DMS53 treated with DMSO at 0.1 percent for 48 hours (cell line): ENCODE data around the gene MAML2.

Experiments used
- DNase-seq: peaks from one replicate; lab custom pipeline; 2025; ENCODE audit not compliant: unreplicated experiment; lab: John Stamatoyannopoulos, UW

Gene MAML2

DNA sequence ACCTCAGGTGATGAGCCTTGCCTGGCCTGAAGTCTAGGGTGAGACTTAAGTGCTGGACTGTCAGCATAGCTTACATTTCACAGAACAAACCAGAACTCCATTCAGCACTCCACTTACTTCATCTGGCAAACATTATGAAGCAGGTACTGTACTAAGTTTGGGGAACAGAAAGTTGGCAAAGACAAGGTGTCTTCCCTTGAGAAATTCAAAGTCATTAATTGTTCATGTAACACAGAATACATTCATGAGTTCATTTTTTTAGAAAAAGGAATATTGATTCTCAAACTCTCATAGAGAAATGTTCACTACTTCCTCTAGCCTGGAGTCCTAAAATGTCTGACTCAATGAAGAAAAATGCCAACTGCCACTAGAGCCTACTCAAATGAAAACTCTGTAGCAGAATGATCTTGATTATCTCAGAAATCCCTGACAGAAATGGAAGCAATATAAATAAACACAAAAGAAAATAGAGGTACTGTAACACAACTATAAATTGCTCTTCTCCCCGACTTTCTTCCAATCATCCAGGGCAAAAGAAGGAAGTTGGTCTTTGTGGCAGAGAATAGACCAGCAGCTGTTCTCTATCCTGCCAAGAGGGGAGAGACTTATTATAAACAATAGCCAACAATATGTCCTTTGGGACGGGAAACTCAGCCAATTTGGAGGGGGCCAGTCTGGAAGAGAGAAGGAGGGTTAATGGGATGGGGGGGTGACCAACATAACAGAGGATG lies 289.9 kb downstream of the MAML2 start:
- no peak for DNase-seq

GRCh38 chr11:96051820-96052219 lies 291.2 kb downstream of the MAML2 start:
- DNase-seq, result no peak

GRCh38 chr11:96050435-96051182 lies 292.4 kb downstream of the MAML2 start:
- no peak for DNase-seq

- no peak for DNase-seq
Measured at GRCh38 chr11:96049426-96049825, 293.6 kb downstream of the MAML2 start.

DNA sequence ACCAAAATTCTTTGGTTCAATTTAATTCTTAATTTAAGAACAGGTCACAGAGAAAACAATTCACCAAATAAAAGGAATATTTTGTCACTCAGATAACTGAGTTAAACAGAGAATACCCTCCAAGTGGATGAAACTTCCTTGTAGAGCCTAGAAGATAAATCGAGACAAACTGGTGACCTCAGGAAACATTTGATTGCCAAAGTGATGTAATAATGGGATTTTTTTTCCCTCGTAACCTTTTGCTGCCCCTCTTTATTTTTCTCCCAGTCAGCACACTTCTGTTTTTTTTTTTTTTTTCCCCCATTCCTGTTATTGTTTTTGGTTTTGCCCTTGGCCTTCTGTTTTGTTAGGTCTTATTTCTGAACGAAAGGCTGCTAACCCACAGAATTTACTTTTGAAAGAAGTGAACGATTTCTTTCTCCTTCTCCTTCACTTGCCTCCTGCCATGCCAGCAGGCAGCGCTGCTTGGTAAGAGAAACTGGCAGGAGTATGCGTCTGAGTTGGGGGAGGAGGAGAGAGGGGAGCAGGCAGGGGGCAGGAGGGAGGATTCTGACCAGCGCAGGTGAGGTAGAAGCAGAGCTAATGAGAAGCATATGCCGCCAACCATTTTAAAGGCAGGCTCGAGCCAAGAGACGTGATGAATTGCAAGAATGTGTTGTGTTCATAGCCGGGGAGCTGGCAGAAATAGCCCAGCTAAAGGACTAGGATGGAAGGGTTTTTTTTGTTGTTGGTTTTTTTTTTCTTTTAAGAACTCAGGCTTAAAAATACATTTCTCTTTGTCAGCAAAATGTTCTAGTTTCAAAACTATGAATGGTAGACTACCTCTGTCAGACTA lies 297.2 kb downstream of the MAML2 start:
- no peak for DNase-seq

GRCh38 chr11:96044747-96045146 lies 298.2 kb downstream of the MAML2 start:
- DNase-seq, result no peak

DNA sequence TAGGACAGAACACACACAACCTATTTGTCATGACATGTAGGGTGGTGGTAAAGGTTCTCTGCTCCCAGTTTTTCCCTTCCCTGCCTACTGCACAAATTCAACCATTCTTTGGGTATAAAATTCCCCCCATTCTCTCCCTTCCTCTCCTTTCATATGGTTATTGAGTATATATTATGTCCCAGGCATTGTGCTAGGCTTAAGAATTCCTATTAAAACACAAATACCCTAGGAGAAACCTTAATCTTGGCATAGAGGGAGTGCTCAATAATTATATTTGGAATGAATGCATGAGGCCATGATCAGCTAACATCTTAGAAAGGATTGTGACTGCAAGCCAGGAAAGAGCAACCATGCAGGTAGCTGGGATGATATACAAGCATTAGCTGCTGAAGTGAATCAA lies 298.7 kb downstream of the MAML2 start:
- no peak for DNase-seq

DNA sequence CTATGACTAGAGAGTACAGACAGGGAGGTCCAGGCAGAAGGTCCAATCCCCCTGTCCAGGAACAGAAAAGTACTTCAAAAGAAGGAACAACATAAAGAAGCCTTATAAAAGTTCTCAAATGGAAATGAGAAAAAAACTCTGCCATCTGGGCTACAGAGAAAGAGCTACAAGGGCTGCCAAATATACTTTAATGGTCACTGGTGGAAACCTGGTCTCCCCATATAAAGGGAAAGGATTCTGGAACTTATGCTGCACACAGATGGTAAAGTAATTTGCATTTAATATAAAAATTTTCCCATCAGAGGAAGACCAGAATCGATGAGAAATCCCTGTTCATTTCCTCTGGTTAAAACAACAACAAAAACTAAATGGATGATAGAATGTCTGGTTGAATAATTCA lies 299.7 kb downstream of the MAML2 start:
- DNase-seq, result no peak

GRCh38 chr11:96038046-96038445 lies 304.9 kb downstream of the MAML2 start:
- DNase-seq, result no peak

DNA sequence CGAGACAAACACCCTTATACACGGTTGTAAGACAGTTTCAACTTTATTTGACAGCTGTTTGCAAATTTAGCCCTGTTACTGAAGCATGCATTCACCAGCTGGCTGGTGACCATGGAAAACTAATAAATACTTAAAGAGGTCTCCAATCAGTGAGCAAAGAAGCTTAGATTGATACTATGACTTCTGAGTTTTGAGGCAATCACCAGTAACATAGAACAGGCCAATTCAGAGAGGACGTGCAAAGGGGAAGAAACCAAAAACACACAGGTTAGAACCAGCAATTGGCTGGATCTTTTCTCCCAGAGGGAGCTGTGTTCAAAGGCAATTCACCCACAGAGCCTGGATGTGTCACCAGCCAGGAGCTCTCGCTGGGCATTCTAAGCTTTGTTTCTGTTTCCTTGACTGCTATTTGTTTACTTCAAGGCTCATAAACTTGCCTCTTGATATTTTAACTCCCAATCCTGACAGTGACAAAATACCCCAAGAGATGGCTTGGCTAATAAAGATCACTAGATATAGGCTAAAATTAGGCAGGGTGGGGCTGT lies 305.5 kb downstream of the MAML2 start:
- no peak for DNase-seq

DNA sequence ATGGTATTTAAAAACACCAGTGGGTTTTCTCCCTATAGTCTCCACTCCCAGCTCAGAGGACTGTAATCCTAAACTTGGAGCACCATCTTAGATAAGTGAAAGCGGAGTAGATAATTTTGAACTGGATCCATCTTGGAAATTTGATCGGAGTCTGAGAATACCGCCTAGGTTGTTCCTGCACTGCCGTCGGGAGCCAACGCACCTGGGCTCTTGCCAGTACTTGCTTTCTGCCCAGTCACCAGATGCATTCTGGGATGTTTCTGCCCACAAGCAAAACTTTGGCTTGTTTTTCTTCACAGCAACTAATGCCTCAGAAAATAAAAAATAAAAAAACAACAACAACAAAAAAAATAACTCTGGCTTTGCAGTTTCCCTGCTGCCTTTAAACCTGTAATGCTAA lies 306.1 kb downstream of the MAML2 start:
- DNase-seq, result no peak

- DNase-seq, result no peak
Measured at GRCh38 chr11:96035740-96036078, 307.3 kb downstream of the MAML2 start.

GRCh38 chr11:96035031-96035739 lies 307.8 kb downstream of the MAML2 start:
- no peak for DNase-seq

- no peak for DNase-seq
Measured at GRCh38 chr11:96033599-96033998, 309.4 kb downstream of the MAML2 start.

- no peak for DNase-seq
Measured at GRCh38 chr11:96033095-96033494, 309.9 kb downstream of the MAML2 start.

- no peak for DNase-seq
Measured at GRCh38 chr11:96028746-96029145, 314.2 kb downstream of the MAML2 start.

DNA sequence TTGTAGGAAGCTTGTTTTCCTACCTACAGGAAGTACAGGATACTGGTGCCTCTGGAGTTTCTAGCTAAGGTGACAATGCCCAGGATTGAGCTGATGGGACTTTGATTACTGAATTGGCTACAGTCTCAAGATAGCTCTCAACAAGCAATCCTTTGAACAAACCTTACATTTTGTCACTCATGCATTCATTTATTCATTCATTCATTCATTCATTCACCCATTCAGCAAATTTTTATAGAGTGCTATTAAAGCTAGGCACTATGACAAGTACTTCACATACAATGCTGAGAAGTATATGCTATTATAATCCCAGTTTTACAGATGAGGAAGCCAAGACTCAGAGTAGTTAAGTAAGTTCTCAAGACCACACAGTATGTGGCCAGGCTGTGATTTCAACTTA lies 316.0 kb downstream of the MAML2 start:
- DNase-seq, result no peak

DNA sequence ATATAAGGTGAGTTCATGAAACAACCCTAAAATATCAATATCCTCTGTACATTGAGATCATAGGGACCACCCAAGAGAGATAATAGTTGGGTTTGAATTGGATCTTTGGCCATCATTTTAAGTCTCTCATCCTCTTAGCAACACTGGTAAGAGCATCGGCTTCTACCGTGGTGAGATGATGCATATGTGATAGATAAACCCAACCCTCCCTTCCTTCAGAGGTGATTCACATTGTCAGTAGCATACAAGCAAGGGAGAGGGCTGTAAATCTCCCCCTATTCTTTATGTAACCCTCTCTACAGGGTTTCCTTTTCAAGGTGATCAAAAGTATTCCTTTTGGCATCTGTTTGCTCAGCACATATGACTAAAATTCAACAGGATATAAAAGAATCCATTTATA lies 316.7 kb downstream of the MAML2 start:
- no peak for DNase-seq

GRCh38 chr11:96024666-96025065 lies 318.3 kb downstream of the MAML2 start:
- DNase-seq, result no peak

DNA sequence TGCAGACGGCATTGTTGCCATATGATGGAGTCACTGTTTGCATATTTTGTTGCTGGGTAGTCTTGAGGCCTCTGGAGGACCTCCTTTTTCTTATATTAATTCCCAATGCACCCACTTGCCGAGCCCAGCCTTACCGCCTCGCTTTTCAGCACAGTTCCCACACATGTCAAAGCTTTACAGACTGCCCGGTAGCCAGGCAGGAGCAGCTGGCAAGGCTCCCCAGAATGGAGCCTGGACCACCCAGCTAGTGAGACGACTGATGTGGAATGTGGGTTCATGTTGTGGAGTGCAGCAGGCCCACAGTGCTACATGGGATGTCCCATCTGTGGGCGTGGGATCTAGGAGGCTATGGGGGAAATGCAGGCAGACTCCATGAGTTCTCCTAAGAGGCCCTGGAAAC lies 319.7 kb downstream of the MAML2 start:
- no peak for DNase-seq
